BLaER1 (cell line): ENCODE results near the gene MCEE.

ENCODE experiments used
- H3K27ac ChIP-seq: shearing (Covaris generic); formaldehyde crosslinking; 2 replicates; pipeline ENCODE4 v1.8.1; 2022
- H3K27me3 ChIP-seq: shearing (Covaris generic); formaldehyde crosslinking; 2 replicates; pipeline ENCODE4 v1.8.1; 2022
- H3K36me3 ChIP-seq: shearing (Covaris generic); formaldehyde crosslinking; 2 replicates; pipeline ENCODE4 v1.8.1; 2022
- H3K4me1 ChIP-seq: shearing (Covaris generic); formaldehyde crosslinking; 2 replicates; pipeline ENCODE4 v1.8.1; 2022
- H3K4me2 ChIP-seq: shearing (Covaris generic); formaldehyde crosslinking; 2 replicates; pipeline ENCODE4 v1.8.1; 2022
- H3K4me3 ChIP-seq: shearing (Covaris generic); formaldehyde crosslinking; 2 replicates; pipeline ENCODE4 v1.8.1; 2022
- H3K9ac ChIP-seq: shearing (Covaris generic); formaldehyde crosslinking; 2 replicates; pipeline ENCODE4 v1.8.1; 2022
- H3K9me3 ChIP-seq: shearing (Covaris generic); formaldehyde crosslinking; 2 replicates; pipeline ENCODE4 v1.8.1; 2022
- H4K20me1 ChIP-seq: shearing (Covaris generic); formaldehyde crosslinking; 2 replicates; pipeline ENCODE4 v1.8.1; 2022
- Cebpa-rat ChIP-seq: shearing (Covaris generic); IDR thresholded peaks from 2 replicates; pipeline ENCODE4 v1.8.1; 2022

The MCEE gene

GRCh38 chr2:71068218-71069035 is 61.6 kb downstream of the MCEE start, which contains the start of gene NAGK:
Gene NAGK, plus strand, starts transcription at chr2:71068648. Its CDS starts 36 bp downstream, at chr2:71068684.
- H3K9ac ChIP-seq = peak within 1 kb of the TSS; percentile 87
- H3K36me3 ChIP-seq = peaks cover 10% of the 10 kb centered on the region
- peaks cover 69% of the 10 kb centered on the region for H3K4me1 ChIP-seq
- no peaks in the 10 kb centered on the region for H3K9me3 ChIP-seq
- peaks cover 7% of the 10 kb centered on the region; the same call in 1 of the 2 replicates for H4K20me1 ChIP-seq
- H3K4me3 ChIP-seq = peak within 1 kb of the TSS; percentile 94
- no peaks in the 10 kb centered on the region for H3K27me3 ChIP-seq
- peak within 1 kb of the TSS; percentile 78 for H3K27ac ChIP-seq
- H3K4me2 ChIP-seq = peak within 1 kb of the TSS; percentile 100
- TF ChIP-seq Cebpa-rat = no peak

GRCh38 chr2:71067567-71068217 is 62.3 kb downstream of the MCEE start:
- Histone ChIP-seq H3K9ac (peak overlapping the region; percentile 87), H3K36me3 (peaks cover 4% of the 10 kb centered on the region; the same call in 1 of the 2 replicates), H3K4me1 (peaks cover 66% of the 10 kb centered on the region), H3K9me3 (no peaks in the 10 kb centered on the region), H3K4me2 (peak overlapping the region; percentile 100), H3K4me3 (peak overlapping the region; percentile 94), H3K27ac (peak overlapping the region; percentile 78), H4K20me1 (peaks cover 7% of the 10 kb centered on the region; the same call in 1 of the 2 replicates), H3K27me3 (no peaks in the 10 kb centered on the region)
- no peak for TF ChIP-seq Cebpa-rat

- H3K27ac ChIP-seq = no peak overlapping the region
- peaks cover 57% of the 10 kb centered on the region for H3K4me1 ChIP-seq
- H3K27me3 ChIP-seq = no peaks in the 10 kb centered on the region
- no peaks in the 10 kb centered on the region for H3K9me3 ChIP-seq
- H4K20me1 ChIP-seq = peaks cover 7% of the 10 kb centered on the region; the same call in 1 of the 2 replicates
- TF ChIP-seq Cebpa-rat = no peak
- H3K4me2 ChIP-seq = peak overlapping the region; percentile 100; the same call in 1 of the 2 replicates
- no peak overlapping the region for H3K4me3 ChIP-seq
- no peak overlapping the region for H3K9ac ChIP-seq
- no peaks in the 10 kb centered on the region for H3K36me3 ChIP-seq
These were observed 63.2 kb downstream of the MCEE start for GRCh38 chr2:71066856-71067255.

GRCh38 chr2:71064754-71065621 is 65.0 kb downstream of the MCEE start:
- H3K4me1 ChIP-seq = peaks cover 39% of the 10 kb centered on the region
- peak overlapping the region; percentile 34; the same call in 1 of the 2 replicates for H3K4me2 ChIP-seq
- H3K27ac ChIP-seq = peak overlapping the region; percentile 18; the same call in 1 of the 2 replicates
- H3K36me3 ChIP-seq = no peaks in the 10 kb centered on the region
- peaks cover 7% of the 10 kb centered on the region; the same call in 1 of the 2 replicates for H4K20me1 ChIP-seq
- H3K9me3 ChIP-seq = no peaks in the 10 kb centered on the region
- TF ChIP-seq Cebpa-rat = no peak
- no peaks in the 10 kb centered on the region for H3K27me3 ChIP-seq
- no peak overlapping the region for H3K9ac ChIP-seq
- H3K4me3 ChIP-seq = no peak overlapping the region

GRCh38 chr2:71064110-71064611 is 65.9 kb downstream of the MCEE start:
- TF ChIP-seq Cebpa-rat = no peak
- H4K20me1 ChIP-seq = peaks cover 5% of the 10 kb centered on the region; the same call in 1 of the 2 replicates
- no peak overlapping the region for H3K9ac ChIP-seq
- no peak overlapping the region; the same call in 1 of the 2 replicates for H3K27ac ChIP-seq
- peaks cover 30% of the 10 kb centered on the region for H3K4me1 ChIP-seq
- peak overlapping the region; percentile 34; the same call in 1 of the 2 replicates for H3K4me2 ChIP-seq
- H3K9me3 ChIP-seq = no peaks in the 10 kb centered on the region
- H3K36me3 ChIP-seq = no peaks in the 10 kb centered on the region
- no peak overlapping the region for H3K4me3 ChIP-seq
- H3K27me3 ChIP-seq = no peaks in the 10 kb centered on the region

GRCh38 chr2:71063216-71063615 is 66.8 kb downstream of the MCEE start:
- H3K4me3 ChIP-seq = no peak overlapping the region
- peaks cover 26% of the 10 kb centered on the region for H3K4me1 ChIP-seq
- no peaks in the 10 kb centered on the region for H3K27me3 ChIP-seq
- H3K9ac ChIP-seq = no peak overlapping the region
- no peaks in the 10 kb centered on the region for H3K9me3 ChIP-seq
- no peak overlapping the region for H3K27ac ChIP-seq
- no peak for TF ChIP-seq Cebpa-rat
- H3K4me2 ChIP-seq = no peak overlapping the region
- H3K36me3 ChIP-seq = no peaks in the 10 kb centered on the region
- H4K20me1 ChIP-seq = no peaks in the 10 kb centered on the region

GRCh38 chr2:71060871-71061270 is 69.2 kb downstream of the MCEE start:
- H3K4me1 ChIP-seq = peaks cover 16% of the 10 kb centered on the region
- no peaks in the 10 kb centered on the region for H3K9me3 ChIP-seq
- no peaks in the 10 kb centered on the region for H3K27me3 ChIP-seq
- no peaks in the 10 kb centered on the region for H4K20me1 ChIP-seq
- H3K36me3 ChIP-seq = no peaks in the 10 kb centered on the region
- H3K4me3 ChIP-seq = no peak overlapping the region
- no peak for TF ChIP-seq Cebpa-rat
- no peak overlapping the region for H3K27ac ChIP-seq
- no peak overlapping the region for H3K9ac ChIP-seq
- no peak overlapping the region for H3K4me2 ChIP-seq

GRCh38 chr2:71060211-71060610 is 69.8 kb downstream of the MCEE start:
- no peak overlapping the region for H3K4me2 ChIP-seq
- H3K4me1 ChIP-seq = peaks cover 10% of the 10 kb centered on the region
- no peaks in the 10 kb centered on the region for H4K20me1 ChIP-seq
- H3K9ac ChIP-seq = no peak overlapping the region
- H3K27ac ChIP-seq = no peak overlapping the region
- no peaks in the 10 kb centered on the region for H3K36me3 ChIP-seq
- TF ChIP-seq Cebpa-rat = no peak
- no peaks in the 10 kb centered on the region for H3K27me3 ChIP-seq
- no peak overlapping the region for H3K4me3 ChIP-seq
- no peaks in the 10 kb centered on the region for H3K9me3 ChIP-seq
